Uterus (tissue), 2 donors: ENCODE data around the gene FAM227B.

Experiments
- POLR2A ChIP-seq, 2 donors: fragments of 450-650 bp; IDR thresholded peaks; one replicate each; pipeline ENCODE4 v1.6.1; 2016; ENCODE audit warnings: antibody characterized with exemption in 2 of 2, mild to moderate bottlenecking in 1 of 2, moderate library complexity in 1 of 2
- TF ChIP-seq, protein P1 (sequence below), 4 experiments: fragments of 200-600 bp in 2 of 4; fragments of 450-650 bp in 2 of 4; sonication (generic) in 2 of 4; IDR thresholded peaks; one replicate each; pipeline ENCODE4 v1.5.1; 2016 to 2019; ENCODE audit warnings: antibody characterized with exemption in 4 of 4, mild to moderate bottlenecking in 2 of 4, moderate library complexity in 1 of 4

DNA sequence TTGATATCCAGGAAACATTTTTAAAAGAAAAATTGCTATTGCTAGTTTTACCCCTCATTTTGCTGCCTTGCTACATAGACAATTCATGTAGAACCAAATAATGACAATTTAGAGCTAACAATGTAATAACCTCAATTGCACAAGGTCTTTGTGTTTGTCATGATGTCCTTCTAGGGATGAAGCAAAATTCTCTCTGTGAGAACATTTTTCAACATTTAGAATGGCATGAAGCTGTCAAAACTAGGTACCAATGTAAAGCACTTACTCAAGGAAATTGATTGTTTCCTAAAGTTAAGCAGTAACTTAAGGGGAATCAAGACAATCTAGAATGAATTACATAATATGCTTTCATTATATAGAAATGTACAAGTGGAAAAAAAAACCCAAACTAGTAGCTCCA is 205.5 kb downstream of the FAM227B start:
- TF ChIP-seq, protein P1, sequence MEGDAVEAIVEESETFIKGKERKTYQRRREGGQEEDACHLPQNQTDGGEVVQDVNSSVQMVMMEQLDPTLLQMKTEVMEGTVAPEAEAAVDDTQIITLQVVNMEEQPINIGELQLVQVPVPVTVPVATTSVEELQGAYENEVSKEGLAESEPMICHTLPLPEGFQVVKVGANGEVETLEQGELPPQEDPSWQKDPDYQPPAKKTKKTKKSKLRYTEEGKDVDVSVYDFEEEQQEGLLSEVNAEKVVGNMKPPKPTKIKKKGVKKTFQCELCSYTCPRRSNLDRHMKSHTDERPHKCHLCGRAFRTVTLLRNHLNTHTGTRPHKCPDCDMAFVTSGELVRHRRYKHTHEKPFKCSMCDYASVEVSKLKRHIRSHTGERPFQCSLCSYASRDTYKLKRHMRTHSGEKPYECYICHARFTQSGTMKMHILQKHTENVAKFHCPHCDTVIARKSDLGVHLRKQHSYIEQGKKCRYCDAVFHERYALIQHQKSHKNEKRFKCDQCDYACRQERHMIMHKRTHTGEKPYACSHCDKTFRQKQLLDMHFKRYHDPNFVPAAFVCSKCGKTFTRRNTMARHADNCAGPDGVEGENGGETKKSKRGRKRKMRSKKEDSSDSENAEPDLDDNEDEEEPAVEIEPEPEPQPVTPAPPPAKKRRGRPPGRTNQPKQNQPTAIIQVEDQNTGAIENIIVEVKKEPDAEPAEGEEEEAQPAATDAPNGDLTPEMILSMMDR (IDR thresholded peaks at IDR 0.05) = no peak
- no peak for TF ChIP-seq POLR2A (IDR thresholded peaks at IDR 0.05)
